Stimulated activated CD4-positive, alpha-beta T cell treated with anti-CD3 and anti-CD28 coated beads, Interleukin-4, amount 100 ng/mL, for 24 hours (primary cell): ENCODE data around the gene BCAR1.

Source experiments
- DNase-seq: peaks from one replicate; pipeline ENCODE4 v3.0.0-alpha.2; 2020

The BCAR1 gene

DNA sequence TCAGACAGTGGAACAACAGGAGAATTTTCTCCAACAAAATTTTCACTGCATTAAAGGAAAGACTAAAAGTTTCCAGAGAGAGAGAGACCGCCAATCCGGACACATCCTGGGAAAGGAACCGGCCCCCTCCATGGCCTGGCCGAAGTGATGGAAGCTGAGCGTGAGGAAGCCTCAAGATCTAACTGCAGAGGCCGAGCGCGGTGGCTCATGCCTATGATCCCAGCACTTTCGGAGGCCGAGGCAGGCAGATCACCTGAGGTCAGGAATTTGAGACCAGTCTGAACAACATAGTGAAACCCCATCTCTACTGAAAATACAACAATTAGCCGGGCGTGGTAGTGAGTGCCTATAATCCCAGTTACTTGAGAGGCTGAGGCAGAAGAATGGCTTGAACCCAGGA, 48.3 kb downstream of the BCAR1 start:
- DNase-seq: no peak

GRCh38 chr16:75202069-75202590, 49.3 kb downstream of the BCAR1 start:
- DNase-seq: no peak

- no peak for DNase-seq
Observed at GRCh38 chr16:75198135-75198600, 53.3 kb downstream of the BCAR1 start.

DNA sequence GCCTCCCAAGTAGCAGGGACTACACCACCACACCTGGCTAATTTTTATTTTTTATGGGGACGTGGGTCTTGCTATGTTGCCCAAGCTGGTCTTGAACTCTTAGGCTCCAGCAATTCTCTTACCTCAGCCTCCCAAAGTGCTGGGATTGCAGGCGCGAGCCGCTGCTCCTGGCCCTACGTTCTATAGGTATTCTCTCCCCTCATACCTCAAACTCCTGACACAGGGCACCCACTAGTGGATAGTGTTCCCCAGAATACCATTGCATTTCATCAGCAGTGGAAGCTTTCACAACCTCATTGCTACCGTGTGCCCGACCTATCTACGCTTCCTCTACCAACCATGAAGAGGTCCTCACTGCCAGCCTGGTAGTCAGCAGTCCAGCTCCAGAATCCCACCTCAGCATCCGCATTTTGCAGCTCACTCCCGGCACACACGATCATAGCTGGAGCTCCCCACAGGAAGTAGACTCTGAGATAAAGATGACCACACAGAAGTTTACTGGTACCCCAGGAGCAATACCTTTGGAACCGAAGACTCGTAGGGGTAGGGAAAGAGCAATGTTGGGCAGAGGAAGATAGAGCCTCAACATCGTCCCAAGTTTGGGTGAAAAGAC, 53.8 kb downstream of the BCAR1 start:
- no peak for DNase-seq

DNA sequence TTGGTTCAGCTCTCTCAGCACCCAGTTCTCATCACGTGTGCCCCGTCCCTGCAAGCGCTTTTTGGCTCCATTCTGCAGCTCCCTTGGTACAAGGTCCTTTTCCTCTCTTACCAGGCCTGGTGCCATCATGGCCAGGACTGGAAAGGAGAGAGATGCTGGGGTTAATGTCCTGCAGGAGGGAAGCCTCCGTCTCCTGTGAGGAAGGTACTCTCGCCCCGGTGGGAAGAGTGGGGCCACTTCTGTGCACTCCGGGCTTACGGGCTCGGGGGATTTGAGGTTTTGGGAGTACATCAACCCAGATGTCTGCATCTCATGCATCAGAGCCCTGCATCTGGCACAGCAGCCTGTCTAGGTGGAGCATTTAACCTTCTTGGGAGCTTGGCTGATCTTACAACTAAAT, 54.6 kb downstream of the BCAR1 start:
- no peak for DNase-seq

GRCh38 chr16:75195811-75196790, 55.3 kb downstream of the BCAR1 start:
- DNase-seq: no peak

DNA sequence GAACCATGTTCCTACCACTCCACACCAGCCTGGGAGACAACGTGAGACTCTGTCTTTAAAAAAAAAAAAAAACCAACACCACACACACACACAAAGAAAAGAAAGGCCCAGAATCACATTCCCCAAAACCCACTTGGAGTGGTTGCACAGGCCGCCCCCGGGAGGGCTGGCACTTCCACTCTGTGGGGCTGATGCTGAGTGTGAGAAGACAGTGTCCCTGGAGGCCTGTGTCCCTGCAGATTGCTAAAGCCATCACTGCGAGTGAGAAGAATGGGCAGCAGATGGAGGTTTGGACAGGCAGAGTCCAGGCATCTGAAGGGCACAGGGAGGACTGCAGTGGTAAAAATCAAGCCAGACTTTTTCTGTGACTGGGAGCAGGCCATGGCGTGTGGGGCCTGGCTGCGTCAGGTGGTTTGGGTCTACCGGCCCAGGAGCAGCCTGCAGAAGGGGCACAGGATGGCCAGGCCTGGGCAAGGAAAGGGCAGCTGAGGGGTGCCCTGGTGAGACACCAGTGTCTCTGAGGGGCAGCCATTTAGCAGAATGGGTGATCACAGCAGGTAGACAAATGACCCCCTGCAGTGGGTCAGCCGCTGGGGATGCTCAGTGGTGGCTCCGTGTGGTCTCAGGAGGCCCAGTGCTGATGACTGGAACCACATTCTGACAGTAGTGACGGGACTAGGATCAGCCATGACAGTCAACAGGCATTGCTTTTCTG, 57.5 kb downstream of the BCAR1 start:
- no peak for DNase-seq

DNA sequence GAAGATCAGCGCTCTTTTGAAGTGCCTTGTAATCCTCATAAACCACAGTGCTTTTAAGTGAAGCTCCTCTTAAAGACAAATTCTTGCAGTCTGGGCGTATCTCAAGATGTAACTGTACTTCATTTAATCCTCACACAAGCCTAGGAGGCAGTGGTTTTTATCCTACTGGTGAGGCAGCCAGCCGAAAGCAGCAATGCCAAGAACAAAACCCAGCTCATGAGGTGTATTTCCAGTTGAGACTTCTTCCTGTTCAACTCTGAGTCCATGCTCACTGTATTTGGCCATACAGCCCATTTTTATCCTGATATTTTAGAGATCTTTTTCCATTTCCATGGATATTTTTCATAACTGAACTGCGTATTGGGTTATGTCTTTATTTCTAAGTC, 58.2 kb downstream of the BCAR1 start:
- DNase-seq: no peak

DNA sequence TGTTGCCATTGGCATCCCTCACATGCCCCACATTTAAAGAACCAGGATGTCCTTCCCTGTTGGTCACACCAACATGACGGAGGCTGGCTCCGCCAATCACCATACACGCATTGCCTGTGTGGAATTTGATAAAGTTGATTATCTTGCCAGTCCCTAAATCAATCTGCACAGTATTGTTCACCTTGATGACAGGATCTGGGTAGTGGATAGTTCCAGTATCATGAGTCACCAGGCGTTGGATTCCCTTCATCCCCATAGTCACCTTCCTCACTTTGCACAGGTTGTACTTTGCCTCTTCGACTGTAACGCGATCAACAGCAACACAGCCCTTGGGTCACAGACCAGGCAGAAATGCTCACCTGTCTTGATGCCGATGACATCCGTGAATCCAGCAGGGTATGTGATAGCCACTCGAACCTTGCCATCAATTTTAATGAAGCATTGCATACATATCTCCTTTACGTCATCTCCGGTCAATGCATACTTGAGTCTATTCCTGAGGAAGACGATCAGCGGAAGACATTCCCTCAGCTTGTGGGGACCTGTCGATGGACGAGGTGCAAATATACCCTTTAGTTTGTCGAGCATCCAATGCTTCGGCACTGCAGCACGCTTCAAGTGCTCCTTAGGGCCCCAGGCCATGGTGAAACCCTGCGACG, 58.7 kb downstream of the BCAR1 start:
- DNase-seq: no peak

GRCh38 chr16:75189638-75190245, 61.7 kb downstream of the BCAR1 start:
- DNase-seq: no peak

GRCh38 chr16:75188832-75189477, 62.5 kb downstream of the BCAR1 start:
- DNase-seq: no peak

- no peak for DNase-seq
Observed at GRCh38 chr16:75181630-75182029, 69.8 kb downstream of the BCAR1 start.

DNA sequence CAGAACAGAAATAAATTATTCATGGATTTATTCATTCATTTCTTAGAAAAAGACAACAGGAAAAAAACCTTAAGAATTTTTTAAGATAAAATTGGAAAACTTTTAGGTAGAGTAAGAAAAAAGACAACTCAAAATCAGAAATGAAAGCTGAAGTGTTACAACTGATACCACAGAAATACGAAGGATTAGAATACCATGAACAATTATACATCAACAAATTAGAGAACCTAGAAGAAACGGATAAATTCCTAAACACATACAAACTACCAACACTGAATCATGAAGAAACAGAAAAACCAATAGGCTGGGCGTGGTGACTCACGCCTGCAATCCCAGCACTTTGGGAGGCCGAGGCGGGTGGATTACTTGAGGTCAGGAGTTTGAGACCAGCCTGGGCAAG, 72.2 kb downstream of the BCAR1 start:
- no peak for DNase-seq
